NCI-H146 (cell line): Measurements from ENCODE around the gene UCK2.

ENCODE experiments used
- DNase-seq: peaks from one replicate; lab custom pipeline; 2025; lab: John Stamatoyannopoulos, UW

Gene UCK2

GRCh38 chr1:165855010-165855838 lies 27.8 kb downstream of the UCK2 start:
- no peak for DNase-seq

GRCh38 chr1:165856021-165856420 lies 28.6 kb downstream of the UCK2 start:
- DNase-seq: no peak

GRCh38 chr1:165856606-165857005 lies 29.2 kb downstream of the UCK2 start:
- no peak for DNase-seq

- no peak for DNase-seq
These were observed 29.8 kb downstream of the UCK2 start for GRCh38 chr1:165857046-165857801.

- DNase-seq: peak; percentile 92
These were observed 31.0 kb downstream of the UCK2 start for GRCh38 chr1:165858364-165858823.

- no peak for DNase-seq
These were observed 31.8 kb downstream of the UCK2 start for GRCh38 chr1:165858967-165859845.

- no peak for DNase-seq
These were observed 32.7 kb downstream of the UCK2 start for GRCh38 chr1:165860065-165860464.

- no peak for DNase-seq
These were observed 34.5 kb downstream of the UCK2 start for GRCh38 chr1:165861911-165862310.

GRCh38 chr1:165862448-165862847 lies 35.0 kb downstream of the UCK2 start:
- no peak for DNase-seq

GRCh38 chr1:165863346-165863745 lies 35.9 kb downstream of the UCK2 start:
- no peak for DNase-seq

- DNase-seq: no peak
These were observed 38.4 kb downstream of the UCK2 start for GRCh38 chr1:165865633-165866340.

GRCh38 chr1:165869343-165869742 lies 41.9 kb downstream of the UCK2 start:
- DNase-seq: no peak

- no peak for DNase-seq
These were observed 44.1 kb downstream of the UCK2 start for GRCh38 chr1:165871311-165872067.

GRCh38 chr1:165873481-165873880 lies 46.1 kb downstream of the UCK2 start:
- no peak for DNase-seq

GRCh38 chr1:165874643-165875042 lies 47.2 kb downstream of the UCK2 start:
- no peak for DNase-seq

GRCh38 chr1:165875171-165875570 lies 47.8 kb downstream of the UCK2 start:
- no peak for DNase-seq

GRCh38 chr1:165875604-165876003 lies 48.2 kb downstream of the UCK2 start:
- no peak for DNase-seq

GRCh38 chr1:165876121-165876520 lies 48.7 kb downstream of the UCK2 start:
- no peak for DNase-seq

- DNase-seq: no peak
These were observed 50.0 kb downstream of the UCK2 start for GRCh38 chr1:165877411-165877810.

- no peak for DNase-seq
These were observed 50.6 kb downstream of the UCK2 start for GRCh38 chr1:165877940-165878556.
